Bronchial epithelial cell (primary cell): ENCODE data around the gene RTRAF. TPM values are rescaled to one million over a fixed set of nuclear protein-coding genes. Genes with fewer than 3 reads are reported as not detected.

Experiments
- DNase-seq: peaks from one replicate; pipeline ENCODE4 v3.0.0-alpha.2; 2010; ENCODE audit warnings: low read depth
- FAIRE-seq: peaks from 2 replicates; lab custom pipeline; 2011; peaks lifted over from hg19 to GRCh38; lab: Jason Lieb, UNC
- H3K27me3 ChIP-seq: 2 replicates; pipeline ENCODE4 v1.5.1; 2011; ENCODE audit warnings: low read length; ENCODE audit not compliant: control insufficient read depth, insufficient read depth
- H3K36me3 ChIP-seq: 2 replicates; pipeline ENCODE4 v1.5.1; 2011; ENCODE audit warnings: low read length; ENCODE audit not compliant: control insufficient read depth, insufficient read depth
- H3K4me3 ChIP-seq: 2 replicates; pipeline ENCODE4 v1.5.1; 2011; ENCODE audit warnings: mild to moderate bottlenecking, low read depth, low read length, control low read depth
- total RNA-seq: library from RNA; depleted of rRNA; stranded (reverse); fragments of >200 nt; gene quantifications from 2 replicates; pipeline ENCODE4 v1.2.1, GENCODE V29; 2014
- TF ChIP-seq, protein P1 (sequence below): IDR thresholded peaks from 2 replicates; pipeline ENCODE4 v1.5.1; 2011; ENCODE audit warnings: mild to moderate bottlenecking, moderate library complexity, low read length, control low read depth, inconsistent platforms; ENCODE audit not compliant: insufficient read depth, severe bottlenecking

RTRAF gene
- total RNA-seq, 1 donor from 2014 or later = 69.2 TPM

DNA sequence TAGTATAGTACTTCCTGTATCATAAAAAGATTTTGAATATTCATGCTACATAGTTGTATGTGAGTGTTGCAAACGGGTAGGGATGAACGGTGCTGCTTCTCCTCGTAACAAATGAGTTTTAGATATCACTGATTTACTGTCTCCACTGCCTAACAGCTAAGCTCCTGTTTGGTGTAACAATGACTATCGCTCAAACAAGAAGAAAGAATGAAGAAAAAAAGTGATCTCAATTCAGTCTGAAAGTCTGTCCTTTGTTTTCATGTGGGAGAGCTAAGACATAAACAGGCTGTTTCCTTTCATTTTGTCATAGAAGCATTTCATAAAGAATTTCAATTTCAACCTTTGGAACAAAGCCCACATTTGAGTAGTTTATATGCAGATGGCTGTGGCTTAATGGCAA, 26.1 kb upstream of the RTRAF start:
- FAIRE-seq (no peak), DNase-seq (no peak)
- no peaks in the 10 kb centered on the region for H3K36me3 ChIP-seq
- TF ChIP-seq, protein P1, sequence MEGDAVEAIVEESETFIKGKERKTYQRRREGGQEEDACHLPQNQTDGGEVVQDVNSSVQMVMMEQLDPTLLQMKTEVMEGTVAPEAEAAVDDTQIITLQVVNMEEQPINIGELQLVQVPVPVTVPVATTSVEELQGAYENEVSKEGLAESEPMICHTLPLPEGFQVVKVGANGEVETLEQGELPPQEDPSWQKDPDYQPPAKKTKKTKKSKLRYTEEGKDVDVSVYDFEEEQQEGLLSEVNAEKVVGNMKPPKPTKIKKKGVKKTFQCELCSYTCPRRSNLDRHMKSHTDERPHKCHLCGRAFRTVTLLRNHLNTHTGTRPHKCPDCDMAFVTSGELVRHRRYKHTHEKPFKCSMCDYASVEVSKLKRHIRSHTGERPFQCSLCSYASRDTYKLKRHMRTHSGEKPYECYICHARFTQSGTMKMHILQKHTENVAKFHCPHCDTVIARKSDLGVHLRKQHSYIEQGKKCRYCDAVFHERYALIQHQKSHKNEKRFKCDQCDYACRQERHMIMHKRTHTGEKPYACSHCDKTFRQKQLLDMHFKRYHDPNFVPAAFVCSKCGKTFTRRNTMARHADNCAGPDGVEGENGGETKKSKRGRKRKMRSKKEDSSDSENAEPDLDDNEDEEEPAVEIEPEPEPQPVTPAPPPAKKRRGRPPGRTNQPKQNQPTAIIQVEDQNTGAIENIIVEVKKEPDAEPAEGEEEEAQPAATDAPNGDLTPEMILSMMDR = no peak
- no peak overlapping the region for H3K4me3 ChIP-seq
- H3K27me3 ChIP-seq = no peaks in the 10 kb centered on the region

DNA sequence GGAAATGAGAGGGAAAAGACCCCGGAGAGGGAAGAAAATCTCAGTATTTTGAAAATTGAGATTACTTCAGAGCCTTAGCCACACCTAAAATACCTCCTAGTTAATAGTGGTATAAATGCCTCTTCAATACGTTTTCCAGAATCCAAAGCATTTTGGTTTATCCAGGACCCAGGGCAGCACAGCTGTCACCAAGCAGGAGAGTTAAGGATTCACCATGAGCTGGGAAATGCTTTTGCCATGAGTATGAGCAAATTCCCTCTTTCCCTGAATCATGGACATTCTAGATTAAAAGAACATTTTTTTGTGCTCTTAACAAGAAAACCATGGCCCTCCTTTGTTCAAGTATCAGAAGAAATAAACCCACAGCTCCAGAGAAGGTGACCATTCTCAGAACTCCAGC, 21.8 kb upstream of the RTRAF start:
- no peak overlapping the region for H3K4me3 ChIP-seq
- H3K27me3 ChIP-seq = peaks cover 2% of the 10 kb centered on the region
- FAIRE-seq (no peak), DNase-seq (no peak)
- H3K36me3 ChIP-seq = no peaks in the 10 kb centered on the region
- TF ChIP-seq, protein P1 = no peak

DNA sequence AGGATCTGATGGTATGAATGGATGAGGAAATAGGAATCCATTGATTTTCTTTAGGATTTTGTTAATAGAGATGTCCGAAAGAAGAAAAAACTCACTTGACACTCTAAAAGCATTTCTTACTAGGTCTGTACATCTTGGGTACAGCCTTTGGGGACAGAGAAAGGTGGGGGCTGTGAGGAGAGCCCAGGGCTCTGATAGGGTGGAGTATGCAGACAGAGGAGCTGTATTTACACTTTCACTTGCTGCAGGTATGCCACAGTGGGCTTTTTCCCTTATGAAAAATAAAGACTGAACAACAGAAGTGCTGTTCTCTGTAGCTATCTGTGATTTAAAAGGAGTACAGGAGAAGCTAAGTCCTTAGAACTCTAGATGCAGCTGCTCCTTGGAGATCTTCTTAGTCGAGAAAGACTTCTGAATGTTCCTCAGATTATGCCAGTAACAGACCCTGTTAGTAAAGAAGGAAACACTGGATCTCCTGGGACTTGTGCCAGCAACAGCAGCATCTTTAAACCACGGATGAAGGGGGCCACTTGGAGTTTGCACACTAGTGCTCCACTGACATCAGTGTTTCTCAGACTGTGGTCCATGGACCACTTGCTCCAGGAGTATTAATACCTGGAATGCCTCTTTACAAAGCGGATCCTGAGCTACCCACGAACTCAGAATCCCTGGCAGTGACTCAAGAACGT, 19.4 kb upstream of the RTRAF start:
- Histone ChIP-seq H3K4me3 (no peak overlapping the region), H3K36me3 (no peaks in the 10 kb centered on the region), H3K27me3 (peaks cover 2% of the 10 kb centered on the region)
- no peak for FAIRE-seq
- no peak for DNase-seq
- TF ChIP-seq, protein P1 = no peak

DNA sequence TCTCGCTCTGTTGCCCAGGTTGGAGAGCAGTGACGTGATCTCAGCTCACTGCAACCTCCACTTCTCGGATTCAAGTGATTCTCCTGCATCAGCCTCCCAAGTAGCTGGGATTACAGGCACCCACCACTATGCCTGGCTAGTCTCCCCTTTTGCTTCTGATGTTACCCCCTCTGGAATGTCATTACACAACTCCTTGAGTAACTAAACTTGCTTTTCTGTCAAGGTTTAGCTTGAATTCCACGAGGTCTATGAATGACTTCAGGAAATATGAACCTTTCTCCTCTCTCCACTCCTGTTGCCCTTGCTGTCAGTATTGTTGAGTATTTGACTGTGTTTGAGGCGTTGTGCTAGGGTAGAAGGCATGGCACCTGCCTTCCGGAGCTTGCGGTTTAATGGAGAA, 16.8 kb upstream of the RTRAF start:
- no peak for DNase-seq
- no peak overlapping the region for H3K4me3 ChIP-seq
- peaks cover 4% of the 10 kb centered on the region for H3K27me3 ChIP-seq
- H3K36me3 ChIP-seq = no peaks in the 10 kb centered on the region
- TF ChIP-seq, protein P1 = no peak
- no peak for FAIRE-seq

DNA sequence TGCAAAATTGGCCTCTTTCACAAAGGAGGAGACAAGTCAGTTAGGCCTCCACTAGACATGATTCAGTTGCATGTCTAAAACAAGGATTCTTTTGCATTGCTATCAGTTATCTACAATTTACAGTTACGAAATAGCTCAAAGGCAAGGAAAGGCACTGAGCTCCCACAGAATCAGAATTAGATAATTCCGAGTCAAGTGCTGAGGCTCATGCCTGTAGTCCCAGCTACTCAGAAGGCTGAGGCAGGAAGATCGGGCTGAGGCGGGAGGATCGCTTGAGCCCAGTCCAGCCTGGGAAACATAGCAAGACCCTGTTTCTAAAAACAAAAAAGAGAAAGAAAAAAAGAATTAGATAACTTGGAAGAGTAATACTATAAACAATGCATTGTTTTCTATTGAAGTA, 12.3 kb upstream of the RTRAF start:
- Histone ChIP-seq H3K4me3 (no peak overlapping the region), H3K36me3 (no peaks in the 10 kb centered on the region), H3K27me3 (peaks cover 5% of the 10 kb centered on the region)
- FAIRE-seq (no peak), DNase-seq (no peak)
- TF ChIP-seq, protein P1 = no peak

DNA sequence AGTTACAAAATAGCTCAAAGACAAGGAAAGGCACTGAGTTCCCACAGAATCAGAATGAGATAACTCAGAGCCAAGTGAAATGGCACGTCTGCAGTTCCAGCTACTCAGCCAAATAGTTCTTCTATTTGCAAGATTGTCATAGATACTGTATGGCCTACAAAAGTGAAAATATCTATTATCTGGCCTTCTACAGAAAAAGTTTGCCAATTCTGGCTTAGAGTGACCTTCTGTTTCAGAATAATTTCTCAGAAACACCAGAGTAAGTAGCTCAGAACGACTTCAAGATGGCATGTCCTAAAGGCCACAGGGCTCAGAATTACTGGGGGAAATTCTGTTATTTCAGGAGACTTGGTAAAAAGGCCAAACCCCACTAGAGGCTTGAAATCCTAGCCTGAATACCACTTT, 10.7 kb upstream of the RTRAF start:
- Histone ChIP-seq H3K27me3 (peaks cover 5% of the 10 kb centered on the region), H3K4me3 (no peak overlapping the region), H3K36me3 (no peaks in the 10 kb centered on the region)
- TF ChIP-seq, protein P1 = no peak
- DNase-seq (no peak), FAIRE-seq (no peak)
